ENCODE measurements around the gene ATP4A.
"Not testable (repeated sequence)": the region's sequence is repeated elsewhere in the genome, so short reads cannot be mapped to it uniquely, and the experiment has no call there.

The ATP4A gene

GRCh38 chr19:35563207-35563829 is at the start of gene ATP4A:
Gene ATP4A, minus strand, starts transcription at chr19:35563658. Its CDS starts 29 bp downstream, at chr19:35563629.
- peak; percentile 29 for DNase-seq

GRCh38 chr19:35612559-35613321 is 49.3 kb upstream of the ATP4A start, which contains the start of gene HAUS5:
Gene HAUS5, plus strand, starts transcription at chr19:35612735. Its CDS starts 60 bp downstream, at chr19:35612795.
- peak; percentile 97 for DNase-seq

- no peak for DNase-seq
These were observed 48.7 kb upstream of the ATP4A start for GRCh38 chr19:35612224-35612558.

GRCh38 chr19:35609851-35610353 is 46.4 kb upstream of the ATP4A start:
- no peak for DNase-seq

GRCh38 chr19:35608251-35608650 is 44.8 kb upstream of the ATP4A start:
- no peak for DNase-seq

- DNase-seq = no peak
These were observed 44.2 kb upstream of the ATP4A start for GRCh38 chr19:35607661-35608060.

- not testable (repeated sequence) for DNase-seq
These were observed 43.7 kb upstream of the ATP4A start for GRCh38 chr19:35607170-35607569.

- DNase-seq = not testable (repeated sequence)
These were observed 41.0 kb upstream of the ATP4A start for GRCh38 chr19:35604436-35604835.

- no peak for DNase-seq
These were observed 38.5 kb upstream of the ATP4A start for GRCh38 chr19:35601971-35602370.

- DNase-seq = no peak
These were observed 33.0 kb upstream of the ATP4A start for GRCh38 chr19:35596366-35596999.

- DNase-seq = no peak
These were observed 32.5 kb upstream of the ATP4A start for GRCh38 chr19:35595928-35596327.

- DNase-seq = not testable (repeated sequence)
These were observed 31.6 kb upstream of the ATP4A start for GRCh38 chr19:35595026-35595425.

- no peak for DNase-seq
These were observed 28.8 kb upstream of the ATP4A start for GRCh38 chr19:35592226-35592625.

- no peak for DNase-seq
These were observed 27.4 kb upstream of the ATP4A start for GRCh38 chr19:35590875-35591274.

GRCh38 chr19:35587321-35587720 is 23.9 kb upstream of the ATP4A start:
- DNase-seq = no peak

GRCh38 chr19:35585848-35586247 is 22.4 kb upstream of the ATP4A start, which contains the start of gene PMIS2:
Gene PMIS2, plus strand, starts transcription at chr19:35586173. Its CDS starts 87 bp downstream, at chr19:35586260.
- DNase-seq = no peak

GRCh38 chr19:35582760-35583159 is 19.3 kb upstream of the ATP4A start:
- DNase-seq = no peak

GRCh38 chr19:35578707-35579106 is 15.2 kb upstream of the ATP4A start:
- no peak for DNase-seq

GRCh38 chr19:35577918-35578317 is 14.5 kb upstream of the ATP4A start:
- no peak for DNase-seq

GRCh38 chr19:35571406-35571965 is 8.0 kb upstream of the ATP4A start:
- no peak for DNase-seq

GRCh38 chr19:35569281-35569781 is 5.9 kb upstream of the ATP4A start:
- no peak for DNase-seq

- no peak for DNase-seq
These were observed 3.3 kb upstream of the ATP4A start for GRCh38 chr19:35566738-35567137.

Data from islet precursor cell (in vitro differentiated cells).